Measurements from ENCODE around the gene ETV1. TPM values are rescaled to one million over a fixed set of nuclear protein-coding genes. Genes with fewer than 3 reads are reported as not detected.
A peak's percentile ranks its signal among the peaks of the same experiment; 100 is the strongest.

ETV1 gene
- 3.2 and 8.1 TPM in 2 replicates for total RNA-seq

DNA sequence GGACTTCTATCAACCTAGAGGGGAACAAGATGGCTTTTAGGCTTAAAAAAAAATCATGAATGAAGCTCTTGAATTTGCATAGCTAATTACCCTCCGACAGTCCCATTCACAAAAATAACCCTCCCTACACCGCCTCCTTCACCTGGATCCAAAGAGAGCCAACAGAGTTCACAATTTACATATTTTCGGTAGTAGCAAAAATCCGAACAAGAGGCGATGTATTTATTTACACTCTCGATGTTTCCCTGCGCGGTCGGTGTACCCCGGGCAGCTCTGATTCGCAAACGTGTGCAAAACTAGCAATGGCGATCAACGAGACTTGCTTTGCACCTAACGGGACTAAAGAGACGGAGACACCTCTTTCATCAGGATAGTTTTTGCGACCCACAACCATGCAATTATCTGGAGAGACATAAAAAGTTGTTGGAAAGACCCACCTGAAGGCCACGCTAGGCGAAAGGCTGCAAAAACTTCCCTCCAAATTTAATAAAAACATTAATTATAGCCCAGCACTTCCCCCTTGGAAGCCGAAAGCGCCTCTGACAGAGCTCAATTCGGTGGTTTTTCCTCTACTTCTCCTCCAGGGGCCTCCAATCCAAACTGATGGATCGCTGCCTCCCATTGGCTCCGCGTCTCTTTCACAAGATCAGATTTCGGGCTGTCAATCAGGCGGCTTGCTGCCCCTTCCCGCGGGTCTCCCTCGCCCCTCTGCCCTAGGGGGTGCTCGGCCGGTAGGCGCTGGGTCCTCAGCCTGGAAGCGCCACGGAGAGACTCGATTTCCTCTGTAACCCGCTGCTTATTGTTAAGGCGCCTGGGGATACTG, at the start of gene ETV1:
ETV1 (minus strand) TSS at position 541 of the 823 bp plus-strand sequence. CDS start 614 bp downstream, outside the sequence.
- DNase-seq (ENCODE audit: low read depth, low spot score), result no peak

- DNase-seq (ENCODE audit: low read depth, low spot score), result no peak
Observed at GRCh38 chr7:14024406-14024805, 34.9 kb upstream of the ETV1 start.

DNA sequence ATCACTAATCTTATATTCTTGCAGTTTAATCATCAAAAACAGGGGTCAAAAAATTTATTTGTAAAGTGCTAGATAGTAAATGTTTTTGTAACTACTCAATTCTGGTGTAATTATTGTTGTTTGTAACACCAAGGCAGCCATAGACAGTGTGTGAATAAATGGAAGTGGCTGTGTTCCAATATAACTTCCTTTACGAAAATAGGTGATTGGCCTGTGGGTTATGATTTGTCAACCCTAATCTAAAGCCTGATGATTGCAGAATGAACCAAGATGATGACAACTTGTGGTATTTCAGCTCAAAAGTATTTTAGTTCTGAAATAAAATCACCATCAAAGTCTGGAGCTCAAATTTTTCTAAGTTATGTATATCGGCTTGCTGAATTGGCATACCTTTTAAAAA, 34.4 kb upstream of the ETV1 start:
- no peak for DNase-seq (ENCODE audit: low read depth, low spot score)

- DNase-seq (ENCODE audit: low read depth, low spot score), result no peak
Observed at GRCh38 chr7:14023342-14023741, 33.9 kb upstream of the ETV1 start.

DNA sequence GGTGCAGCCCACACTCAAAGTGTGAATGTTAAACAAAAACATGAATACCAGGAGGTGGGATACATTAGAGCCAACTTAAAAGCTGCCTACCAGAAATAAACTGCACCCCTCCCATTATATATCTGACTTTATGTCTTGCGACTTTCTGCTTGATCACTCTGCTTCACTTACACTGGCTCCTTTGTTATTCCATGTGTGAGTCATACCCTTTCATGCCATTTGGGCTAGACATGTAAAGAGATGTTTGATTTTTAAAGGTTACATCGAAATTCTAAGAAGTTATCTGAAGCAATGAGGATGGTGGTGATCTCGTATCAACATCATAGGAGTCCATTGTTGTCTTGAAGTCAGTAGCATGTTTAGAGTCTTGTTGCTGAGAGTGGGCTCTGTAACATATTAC, 31.6 kb upstream of the ETV1 start:
- DNase-seq (ENCODE audit: low read depth, low spot score), result no peak

- DNase-seq (ENCODE audit: low read depth, low spot score), result no peak
Observed at GRCh38 chr7:14020339-14020900, 31.0 kb upstream of the ETV1 start.

GRCh38 chr7:14018751-14019150, 29.3 kb upstream of the ETV1 start:
- DNase-seq (ENCODE audit: low read depth, low spot score), result no peak

GRCh38 chr7:14016950-14017349, 27.5 kb upstream of the ETV1 start:
- DNase-seq (ENCODE audit: low read depth, low spot score), result no peak

GRCh38 chr7:14013898-14014297, 24.4 kb upstream of the ETV1 start:
- DNase-seq (ENCODE audit: low read depth, low spot score), result no peak

DNA sequence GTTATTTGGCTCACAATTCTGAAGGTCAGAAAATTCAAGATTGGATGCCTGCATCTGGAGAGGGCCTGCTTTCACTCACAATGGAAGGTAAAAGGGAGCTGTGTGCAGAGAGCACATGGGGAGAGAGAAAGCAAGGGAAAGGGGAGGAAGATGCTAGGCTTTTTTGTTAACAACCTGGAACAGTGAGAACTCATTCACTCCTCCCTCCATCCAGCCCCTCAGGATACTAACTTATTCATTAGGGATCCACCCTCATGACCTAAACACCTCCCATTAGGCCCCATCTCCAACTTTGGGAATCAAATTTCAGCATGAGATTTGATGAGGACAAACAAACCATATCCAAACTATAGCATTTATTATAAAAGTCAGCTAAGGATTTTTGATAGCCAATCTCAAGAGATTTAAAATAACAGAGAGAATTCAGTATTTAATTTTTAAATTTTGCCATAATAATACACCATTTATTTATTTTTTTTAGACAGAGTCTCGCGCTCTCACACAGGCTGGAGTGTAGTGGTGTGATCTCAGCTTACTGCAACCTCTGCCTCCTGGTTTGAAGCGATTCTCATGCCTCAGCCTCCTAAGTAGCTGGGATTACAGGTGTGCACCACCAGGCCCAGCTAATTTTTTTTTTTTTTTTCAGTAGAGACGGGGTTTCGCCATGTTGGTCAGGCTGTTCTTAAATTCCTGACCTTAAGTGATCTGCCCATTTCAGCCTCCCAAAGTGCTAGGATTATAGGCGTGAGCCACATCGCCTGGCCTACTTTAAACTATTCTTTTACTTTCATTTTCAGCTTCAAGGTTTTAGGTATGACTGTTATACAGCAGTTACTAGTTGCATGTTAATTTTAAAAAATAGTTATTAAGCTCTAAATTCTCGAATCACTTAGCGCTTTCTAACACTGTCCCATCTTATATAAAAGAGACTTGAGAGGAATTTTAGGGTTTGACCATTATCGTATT, 20.3 kb upstream of the ETV1 start:
- DNase-seq (ENCODE audit: low read depth, low spot score), result no peak

DNA sequence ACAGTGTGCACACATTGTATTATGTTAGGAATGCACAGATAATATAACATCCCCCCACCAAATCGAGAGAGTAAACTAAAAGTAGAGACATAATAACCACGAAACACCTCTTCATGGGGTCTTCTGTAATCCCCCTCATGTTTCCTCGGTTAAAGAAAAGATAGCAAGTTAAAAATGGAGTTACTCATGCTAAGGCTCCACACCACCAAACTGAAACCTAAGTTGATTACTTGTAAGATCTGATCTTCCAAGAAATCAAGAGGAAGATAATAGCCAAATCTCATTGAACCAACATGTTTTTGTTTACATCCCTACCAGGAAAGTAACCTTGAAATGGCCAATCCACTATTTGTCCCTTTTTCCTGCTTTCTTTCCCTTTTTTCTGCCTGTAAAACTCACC, 11.7 kb upstream of the ETV1 start:
- no peak for DNase-seq (ENCODE audit: low read depth, low spot score)

GRCh38 chr7:14000247-14000646, 10.8 kb upstream of the ETV1 start:
- DNase-seq (ENCODE audit: low read depth, low spot score), result no peak

DNA sequence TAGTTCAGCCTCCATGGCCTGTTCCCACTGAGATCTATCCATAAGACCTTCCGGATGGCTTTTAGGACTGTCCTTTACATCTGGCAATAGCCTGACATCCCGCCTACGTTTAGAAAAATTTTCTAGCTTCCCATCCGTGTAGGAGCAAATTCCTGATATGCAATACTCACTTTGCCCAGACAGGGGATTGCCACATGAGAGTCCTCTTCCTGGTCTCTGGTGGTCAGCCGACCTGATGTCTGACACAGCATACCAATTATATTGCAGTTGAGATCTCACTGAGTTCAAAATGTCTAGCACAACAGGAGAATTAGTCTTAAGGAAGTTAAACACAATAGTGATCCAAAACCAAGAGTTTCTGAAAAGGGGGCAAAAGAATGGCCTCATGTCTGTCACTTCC, 9.4 kb upstream of the ETV1 start:
- DNase-seq (ENCODE audit: low read depth, low spot score), result no peak

DNA sequence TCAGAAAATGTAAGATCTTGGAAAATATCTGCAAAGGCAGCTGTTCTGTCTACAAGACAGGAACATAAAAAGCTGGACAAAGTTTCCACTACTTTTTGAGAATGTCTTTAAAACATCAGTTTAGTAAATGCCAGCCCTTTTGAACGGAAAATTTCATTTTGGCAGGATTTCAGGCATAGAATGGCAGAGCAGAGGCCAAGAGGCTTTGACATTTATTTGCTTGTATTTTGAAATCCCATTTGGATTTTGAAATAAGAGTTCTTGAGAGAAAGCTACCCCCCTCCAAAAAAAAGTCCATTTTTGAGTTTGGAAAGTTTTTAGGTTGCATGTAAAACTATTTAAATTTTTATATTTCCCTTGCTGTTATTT, 3.1 kb upstream of the ETV1 start:
- no peak for DNase-seq (ENCODE audit: low read depth, low spot score)

DNA sequence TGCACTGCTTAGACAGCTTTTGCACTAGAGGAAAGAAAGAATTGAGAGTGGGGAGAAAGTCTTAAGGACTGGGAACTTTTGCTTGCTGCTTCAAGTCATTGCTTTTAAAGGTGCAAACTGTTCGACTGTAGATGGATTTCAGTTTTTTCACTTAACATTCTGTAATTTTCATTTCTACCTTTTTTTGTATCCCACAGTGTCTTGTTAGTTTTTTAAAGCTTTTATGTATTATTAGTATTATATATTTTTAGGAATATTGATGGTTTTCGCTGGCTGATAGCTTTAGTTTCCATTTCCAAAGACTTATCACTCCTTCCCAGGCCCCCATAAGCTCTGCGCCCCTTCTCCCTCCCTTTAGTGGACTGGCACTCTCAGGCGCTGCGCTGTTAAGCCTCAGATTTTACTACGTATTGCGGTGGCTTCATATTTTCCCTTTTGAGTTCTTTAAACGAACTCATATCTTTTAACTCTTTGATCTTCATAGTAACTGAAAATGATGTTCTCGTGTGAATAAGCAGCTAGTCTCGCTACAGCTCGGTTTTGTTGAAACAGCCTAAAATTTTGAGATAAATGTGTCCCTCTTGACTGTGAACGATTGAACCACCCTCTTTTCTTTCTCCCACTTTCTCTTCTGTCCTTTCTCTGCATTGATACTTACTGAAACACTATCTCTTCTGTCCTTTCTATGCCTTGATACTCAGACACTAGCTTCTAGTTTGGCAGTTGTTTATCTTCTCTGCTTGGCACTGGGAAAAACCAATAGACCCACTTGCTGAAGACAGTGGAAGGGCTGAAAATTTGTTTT, 2.5 kb upstream of the ETV1 start:
- DNase-seq (ENCODE audit: low read depth, low spot score), result no peak

GRCh38 chr7:13990984-13991790, 1.7 kb upstream of the ETV1 start:
- peak; percentile 89 for DNase-seq (ENCODE audit: low read depth, low spot score)

GRCh38 chr7:13990319-13990983, 985 bp upstream of the ETV1 start:
- no peak for DNase-seq (ENCODE audit: low read depth, low spot score)

DNA sequence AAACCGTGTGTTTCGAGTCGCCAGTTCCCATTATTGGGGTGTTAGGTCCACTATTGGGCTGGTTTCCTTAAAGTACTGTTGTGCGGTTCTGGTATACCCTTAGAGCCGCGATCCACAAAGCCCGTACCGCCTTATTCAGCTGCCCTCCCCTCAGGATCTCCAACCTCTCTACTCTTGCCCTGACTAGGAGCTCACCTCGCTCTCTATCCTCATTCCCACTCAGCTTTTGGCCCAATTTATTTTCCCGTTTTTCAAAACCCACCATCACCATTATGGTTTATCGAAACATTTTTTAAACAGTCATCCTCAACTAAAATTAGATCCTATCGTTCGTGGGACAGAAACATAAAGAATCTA, 461 bp upstream of the ETV1 start:
- DNase-seq (ENCODE audit: low read depth, low spot score), result no peak

GRCh38 chr7:13988731-13989125, 738 bp downstream of the ETV1 start:
- no peak for DNase-seq (ENCODE audit: low read depth, low spot score)

- DNase-seq (ENCODE audit: low read depth, low spot score), result no peak
Observed at GRCh38 chr7:13988065-13988464, 1.4 kb downstream of the ETV1 start.

All from pulmonary artery endothelial cell (primary cell).